Thyroid gland (tissue), 4 donors: ENCODE data around the gene ETV6.

ENCODE experiments used
- POLR2A ChIP-seq, 2 donors: fragments of 450-650 bp; IDR thresholded peaks; one replicate each; pipeline ENCODE4 v1.6.1; 2017; ENCODE audit warnings: antibody characterized with exemption in 2 of 2, mild to moderate bottlenecking in 2 of 2, moderate library complexity in 1 of 2
- TF ChIP-seq, protein P1 (sequence below), 6 experiments: fragments of 200-600 bp in 3 of 6; fragments of 450-650 bp in 3 of 6; sonication (generic) in 3 of 6; IDR thresholded peaks; one replicate each; pipeline ENCODE4 v1.5.1; 2016 to 2019; ENCODE audit warnings: antibody characterized with exemption in 6 of 6, mild to moderate bottlenecking in 2 of 6, inconsistent platforms in 1 of 6, moderate library complexity in 1 of 6

DNA sequence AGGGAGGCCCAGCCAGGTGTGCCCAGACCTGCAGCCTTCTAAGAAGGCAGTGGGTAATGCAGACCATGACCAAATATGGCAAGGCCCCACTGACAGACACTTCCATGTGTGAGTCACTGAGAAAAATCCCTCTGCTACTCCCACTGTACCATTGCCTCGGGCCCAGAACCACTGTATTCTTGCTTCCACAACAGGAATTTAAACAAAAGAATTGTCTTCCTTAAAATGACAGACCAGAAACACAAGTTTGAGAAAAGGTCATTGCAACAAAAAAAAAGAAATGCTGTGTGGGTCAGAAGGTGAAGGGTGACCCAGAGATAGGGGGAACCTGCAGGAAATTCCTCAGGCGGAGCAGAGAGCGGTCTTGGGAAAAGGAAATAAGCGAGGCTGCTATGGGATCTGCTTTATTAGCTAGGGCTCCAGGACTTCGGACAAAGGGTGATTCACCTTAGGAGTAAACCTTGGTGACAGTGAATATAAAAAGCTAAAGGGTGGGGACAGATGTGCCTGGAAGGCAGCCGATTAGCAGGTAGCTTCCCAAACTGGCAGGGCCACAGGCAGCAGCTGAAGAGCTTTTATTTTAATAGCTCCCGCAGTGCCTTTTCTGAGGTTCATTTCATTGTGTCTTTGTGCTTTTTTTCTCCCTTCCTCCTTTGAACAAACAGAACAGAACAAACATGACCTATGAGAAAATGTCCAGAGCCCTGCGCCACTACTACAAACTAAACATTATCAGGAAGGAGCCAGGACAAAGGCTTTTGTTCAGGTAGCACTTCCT, 236.0 kb downstream of the ETV6 start:
- TF ChIP-seq, protein P1, sequence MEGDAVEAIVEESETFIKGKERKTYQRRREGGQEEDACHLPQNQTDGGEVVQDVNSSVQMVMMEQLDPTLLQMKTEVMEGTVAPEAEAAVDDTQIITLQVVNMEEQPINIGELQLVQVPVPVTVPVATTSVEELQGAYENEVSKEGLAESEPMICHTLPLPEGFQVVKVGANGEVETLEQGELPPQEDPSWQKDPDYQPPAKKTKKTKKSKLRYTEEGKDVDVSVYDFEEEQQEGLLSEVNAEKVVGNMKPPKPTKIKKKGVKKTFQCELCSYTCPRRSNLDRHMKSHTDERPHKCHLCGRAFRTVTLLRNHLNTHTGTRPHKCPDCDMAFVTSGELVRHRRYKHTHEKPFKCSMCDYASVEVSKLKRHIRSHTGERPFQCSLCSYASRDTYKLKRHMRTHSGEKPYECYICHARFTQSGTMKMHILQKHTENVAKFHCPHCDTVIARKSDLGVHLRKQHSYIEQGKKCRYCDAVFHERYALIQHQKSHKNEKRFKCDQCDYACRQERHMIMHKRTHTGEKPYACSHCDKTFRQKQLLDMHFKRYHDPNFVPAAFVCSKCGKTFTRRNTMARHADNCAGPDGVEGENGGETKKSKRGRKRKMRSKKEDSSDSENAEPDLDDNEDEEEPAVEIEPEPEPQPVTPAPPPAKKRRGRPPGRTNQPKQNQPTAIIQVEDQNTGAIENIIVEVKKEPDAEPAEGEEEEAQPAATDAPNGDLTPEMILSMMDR (IDR thresholded peaks at IDR 0.05) = no peak
- TF ChIP-seq POLR2A (IDR thresholded peaks at IDR 0.05) = no peak
